WERI-Rb-1 (cell line): ENCODE measurements around the gene CNTFR.

ENCODE experiments used
- DNase-seq: peaks from one replicate; pipeline ENCODE4 v3.0.0-alpha.2; 2020
- H3K27ac ChIP-seq: fragments of 250-450 bp; sonication (Bioruptor Pico); 2 replicates; pipeline ENCODE4 v1.5.1; 2020; ENCODE audit warnings: mild to moderate bottlenecking, moderate library complexity
- H3K27me3 ChIP-seq: fragments of 250-450 bp; sonication (Bioruptor Pico); 2 replicates; pipeline ENCODE4 v1.5.1; 2021; ENCODE audit warnings: mild to moderate bottlenecking, low read depth, moderate library complexity; ENCODE audit not compliant: insufficient read depth, severe bottlenecking
- H3K36me3 ChIP-seq: fragments of 250-450 bp; sonication (Bioruptor Pico); 2 replicates; pipeline ENCODE4 v1.5.1; 2020; ENCODE audit warnings: mild to moderate bottlenecking, moderate library complexity
- H3K4me3 ChIP-seq: 2 replicates; pipeline ENCODE4 v1.5.1; 2011; ENCODE audit warnings: low read depth, mild to moderate bottlenecking, control low read depth, low read length
- H3K9me3 ChIP-seq: fragments of 250-450 bp; sonication (Bioruptor Pico); 2 replicates; pipeline ENCODE4 v1.5.1; 2021; ENCODE audit warnings: mild to moderate bottlenecking, moderate library complexity; ENCODE audit not compliant: severe bottlenecking
- TF ChIP-seq, protein P1 (sequence below): IDR thresholded peaks from 2 replicates; pipeline ENCODE4 v1.5.1; 2011; ENCODE audit warnings: low read depth, mild to moderate bottlenecking, control low read depth, inconsistent platforms, low read length

CNTFR gene

DNA sequence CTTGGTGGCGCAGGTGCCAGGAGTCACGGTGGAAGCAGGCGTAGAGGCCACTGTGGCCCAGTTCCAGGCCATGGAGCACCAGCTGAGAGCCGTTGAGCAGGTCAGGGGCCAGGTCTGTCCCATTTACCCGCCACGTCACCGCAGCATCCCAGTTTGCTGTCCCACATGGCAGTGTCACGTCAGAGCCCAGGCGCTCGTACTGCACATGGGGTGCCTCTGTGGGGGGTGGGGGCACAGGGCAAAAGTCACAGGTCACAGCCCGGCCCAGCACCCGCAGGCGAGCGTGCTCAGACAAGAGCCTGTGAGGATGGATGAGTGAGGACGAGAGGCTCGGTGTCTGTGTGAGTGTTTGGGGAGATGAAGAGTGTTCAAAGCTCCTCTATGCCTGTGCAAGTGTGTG, 24.9 kb downstream of the CNTFR start:
- Histone ChIP-seq H3K27me3 (no peaks in the 10 kb centered on the region), H3K9me3 (no peaks in the 10 kb centered on the region), H3K4me3 (no peak overlapping the region), H3K36me3 (peaks cover 35% of the 10 kb centered on the region), H3K27ac (no peak overlapping the region)
- no peak for DNase-seq
- TF ChIP-seq, protein P1, sequence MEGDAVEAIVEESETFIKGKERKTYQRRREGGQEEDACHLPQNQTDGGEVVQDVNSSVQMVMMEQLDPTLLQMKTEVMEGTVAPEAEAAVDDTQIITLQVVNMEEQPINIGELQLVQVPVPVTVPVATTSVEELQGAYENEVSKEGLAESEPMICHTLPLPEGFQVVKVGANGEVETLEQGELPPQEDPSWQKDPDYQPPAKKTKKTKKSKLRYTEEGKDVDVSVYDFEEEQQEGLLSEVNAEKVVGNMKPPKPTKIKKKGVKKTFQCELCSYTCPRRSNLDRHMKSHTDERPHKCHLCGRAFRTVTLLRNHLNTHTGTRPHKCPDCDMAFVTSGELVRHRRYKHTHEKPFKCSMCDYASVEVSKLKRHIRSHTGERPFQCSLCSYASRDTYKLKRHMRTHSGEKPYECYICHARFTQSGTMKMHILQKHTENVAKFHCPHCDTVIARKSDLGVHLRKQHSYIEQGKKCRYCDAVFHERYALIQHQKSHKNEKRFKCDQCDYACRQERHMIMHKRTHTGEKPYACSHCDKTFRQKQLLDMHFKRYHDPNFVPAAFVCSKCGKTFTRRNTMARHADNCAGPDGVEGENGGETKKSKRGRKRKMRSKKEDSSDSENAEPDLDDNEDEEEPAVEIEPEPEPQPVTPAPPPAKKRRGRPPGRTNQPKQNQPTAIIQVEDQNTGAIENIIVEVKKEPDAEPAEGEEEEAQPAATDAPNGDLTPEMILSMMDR: no peak

DNA sequence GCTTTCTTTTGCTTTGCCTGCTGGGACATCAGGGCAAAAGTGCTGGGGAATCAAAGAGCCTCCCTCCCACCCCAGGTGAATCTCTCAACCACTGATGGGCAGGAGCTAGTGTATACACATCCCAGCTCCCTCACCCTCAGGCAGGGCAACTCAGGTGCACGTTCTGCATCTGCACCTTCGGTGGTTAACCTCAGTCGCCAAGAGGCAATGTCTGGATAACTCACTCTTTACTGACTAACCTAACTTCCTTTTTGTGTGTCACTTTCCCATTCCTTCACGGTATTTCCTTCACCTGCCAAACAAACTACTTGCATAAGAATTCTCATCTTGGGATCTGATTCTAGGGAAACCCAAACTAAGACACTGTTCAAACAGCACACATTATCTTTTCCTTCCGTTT, 26.3 kb downstream of the CNTFR start:
- TF ChIP-seq, protein P1: no peak
- Histone ChIP-seq H3K36me3 (peaks cover 32% of the 10 kb centered on the region), H3K9me3 (no peaks in the 10 kb centered on the region), H3K27me3 (no peaks in the 10 kb centered on the region), H3K4me3 (no peak overlapping the region), H3K27ac (no peak overlapping the region)
- DNase-seq: no peak

DNA sequence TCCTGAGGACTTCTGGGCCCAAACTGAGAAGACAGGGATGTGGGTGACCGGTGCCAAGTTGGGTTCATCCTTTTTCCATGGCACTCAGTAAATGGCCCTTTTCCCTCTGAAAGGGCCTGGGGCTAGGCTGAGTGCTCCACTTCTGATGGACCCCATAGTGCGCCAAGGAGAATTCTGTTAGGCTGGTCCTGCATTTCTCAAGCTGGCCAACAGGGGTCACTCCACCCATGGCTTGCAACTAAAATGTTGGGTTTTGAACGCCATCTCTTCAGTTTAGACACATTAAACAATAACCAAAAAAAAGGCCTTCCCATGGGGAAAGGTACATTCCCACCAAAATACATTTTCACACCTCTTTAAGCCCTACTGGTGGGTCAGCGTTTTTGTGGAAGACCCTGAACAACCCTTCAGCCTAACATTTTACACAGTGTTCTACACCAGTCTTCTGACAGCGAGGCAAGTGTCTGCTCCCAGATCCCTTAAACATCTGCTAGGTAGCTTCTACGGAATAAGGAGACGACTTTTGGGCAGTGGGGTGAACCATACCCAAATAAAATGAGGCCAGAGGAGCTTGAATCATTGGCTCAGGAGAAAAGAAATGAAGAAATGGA, 27.3 kb downstream of the CNTFR start:
- Histone ChIP-seq H3K36me3 (peaks cover 32% of the 10 kb centered on the region), H3K27me3 (no peaks in the 10 kb centered on the region), H3K9me3 (no peaks in the 10 kb centered on the region), H3K4me3 (no peak overlapping the region), H3K27ac (no peak overlapping the region)
- TF ChIP-seq, protein P1: peak; percentile 72
- no peak for DNase-seq

DNA sequence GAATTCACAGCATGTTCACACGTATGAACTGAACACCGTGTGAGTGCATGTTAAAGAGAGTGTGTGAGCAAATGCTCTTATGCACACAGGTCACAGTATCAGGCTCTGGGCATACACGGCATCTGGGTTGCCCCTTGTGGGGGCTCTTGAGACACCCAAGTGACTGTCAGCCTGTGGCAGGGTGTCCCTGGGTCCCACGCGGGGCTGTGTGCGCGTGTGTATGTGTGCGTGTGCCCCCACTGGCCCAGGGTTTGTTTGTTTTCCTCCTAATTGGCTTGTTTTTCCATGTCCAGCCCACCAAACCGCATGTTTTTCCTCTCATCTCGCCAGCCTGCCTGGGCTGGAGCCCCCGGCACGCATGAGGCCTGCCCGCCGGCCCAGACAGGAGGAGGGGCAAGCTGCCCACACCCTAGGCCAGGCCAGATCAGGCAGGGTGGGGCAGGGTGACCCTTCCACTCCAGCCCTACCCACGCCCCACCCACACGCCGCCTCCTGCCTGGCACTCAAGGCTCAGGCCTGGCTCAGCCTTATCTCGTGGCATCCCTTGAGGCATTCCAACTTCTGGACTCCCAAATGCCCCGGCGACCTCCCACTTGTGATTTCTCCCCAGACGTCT, 28.8 kb downstream of the CNTFR start:
- TF ChIP-seq, protein P1: no peak
- peaks cover 28% of the 10 kb centered on the region for H3K36me3 ChIP-seq
- DNase-seq: no peak
- no peaks in the 10 kb centered on the region for H3K9me3 ChIP-seq
- peak overlapping the region; percentile 86 for H3K27ac ChIP-seq
- no peak overlapping the region for H3K4me3 ChIP-seq
- no peaks in the 10 kb centered on the region for H3K27me3 ChIP-seq

DNA sequence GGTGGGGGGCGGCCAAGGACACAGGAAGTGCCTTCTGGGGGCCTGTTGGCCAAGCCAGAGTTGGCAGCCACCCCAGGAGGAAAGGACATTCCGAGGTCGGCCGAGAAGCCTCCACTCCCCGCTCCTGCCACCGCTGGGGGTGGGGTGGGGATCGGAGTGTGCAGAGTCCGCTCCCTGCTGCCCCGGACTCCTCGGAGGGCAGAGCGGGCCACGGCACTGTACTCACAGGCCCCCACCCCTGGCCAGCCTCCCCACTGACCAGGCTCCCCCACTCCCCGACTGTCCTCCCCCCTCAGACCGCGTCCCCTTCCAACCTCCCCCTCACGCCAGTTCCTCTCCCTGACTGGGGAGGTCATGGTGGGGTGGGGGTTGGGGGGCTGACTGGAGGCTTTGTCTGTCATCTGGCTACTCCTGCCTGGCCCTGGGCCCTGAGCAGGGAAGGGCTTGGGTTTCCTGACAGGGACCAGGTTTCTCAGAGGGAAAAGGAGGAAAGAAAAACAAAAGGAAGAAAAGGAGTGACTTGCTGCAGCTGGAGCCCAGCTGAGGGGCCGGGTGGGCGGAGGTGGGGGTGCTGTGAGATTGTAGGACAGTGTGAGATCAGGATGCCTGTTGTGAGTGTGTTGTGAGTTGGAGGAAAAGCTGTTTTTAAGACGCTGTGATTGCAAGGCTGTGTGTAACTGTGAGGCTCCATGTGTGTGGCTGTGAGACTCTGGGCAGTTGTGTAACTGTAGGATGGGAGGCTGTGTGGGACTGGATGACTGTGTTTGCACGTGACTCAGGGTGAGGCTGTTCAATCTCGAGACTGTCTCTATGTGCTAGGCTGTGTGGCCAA, 29.7 kb downstream of the CNTFR start:
- H3K9me3 ChIP-seq: no peaks in the 10 kb centered on the region
- peak overlapping the region; percentile 86 for H3K27ac ChIP-seq
- H3K4me3 ChIP-seq: peak overlapping the region; percentile 30
- H3K36me3 ChIP-seq: peaks cover 28% of the 10 kb centered on the region
- TF ChIP-seq, protein P1: no peak
- peak; percentile 79 for DNase-seq
- H3K27me3 ChIP-seq: no peaks in the 10 kb centered on the region
